Choroid plexus epithelial cell (primary cell): ENCODE results near the gene P3R3URF.
A peak's percentile ranks its signal among the peaks of the same experiment; 100 is the strongest.
"Not testable (repeated sequence)": the region's sequence is repeated elsewhere in the genome, so short reads cannot be mapped to it uniquely, and the experiment has no call there.

Experiments used
- DNase-seq: peaks from one replicate; pipeline ENCODE4 v3.0.0-alpha.2; 2010; ENCODE audit warnings: low read depth
- H3K4me3 ChIP-seq: 2 replicates; pipeline ENCODE4 v1.5.1; 2011; ENCODE audit warnings: low read depth, mild to moderate bottlenecking, control low read depth, low read length, moderate library complexity
- CTCF ChIP-seq: conservative IDR thresholded peaks from 2 replicates; pipeline ENCODE4 v1.5.1; 2011; ENCODE audit warnings: low read depth, mild to moderate bottlenecking, control low read depth, inconsistent platforms, low read length, moderate library complexity

The P3R3URF gene

GRCh38 chr1:46176211-46176865 is at the start of gene P3R3URF:
Gene P3R3URF, minus strand, starts transcription at chr1:46176488. Its CDS starts 17 bp downstream, at chr1:46176471.
- H3K4me3 ChIP-seq, result no peak within 1 kb of the TSS
- no peak for TF ChIP-seq CTCF
- DNase-seq, result no peak

GRCh38 chr1:46224966-46225365 is 48.7 kb upstream of the P3R3URF start:
- no peak overlapping the region for H3K4me3 ChIP-seq
- DNase-seq, result no peak
- TF ChIP-seq CTCF, result no peak

- TF ChIP-seq CTCF, result peak; percentile 98
- no peak overlapping the region for H3K4me3 ChIP-seq
- peak; percentile 95 for DNase-seq
Measured at GRCh38 chr1:46223472-46223943, 47.2 kb upstream of the P3R3URF start.

- not testable (repeated sequence) for H3K4me3 ChIP-seq, DNase-seq
Measured at GRCh38 chr1:46223055-46223454, 46.8 kb upstream of the P3R3URF start.

- no peak overlapping the region for H3K4me3 ChIP-seq
- no peak for TF ChIP-seq CTCF
Measured at GRCh38 chr1:46221749-46222148, 45.5 kb upstream of the P3R3URF start.

GRCh38 chr1:46220808-46221207 is 44.5 kb upstream of the P3R3URF start:
- no peak for DNase-seq
- TF ChIP-seq CTCF, result no peak
- no peak overlapping the region for H3K4me3 ChIP-seq

More at GRCh38 chr1:46221749-46222148, 45.5 kb upstream of the P3R3URF start:
- no peak for DNase-seq

GRCh38 chr1:46219551-46220520 is 43.5 kb upstream of the P3R3URF start:
- H3K4me3 ChIP-seq, result no peak overlapping the region
- no peak for TF ChIP-seq CTCF
- no peak for DNase-seq
